Smooth muscle cell (in vitro differentiated cells): ENCODE results near the gene ZFX. TPM values are rescaled to one million over a fixed set of nuclear protein-coding genes. Genes with fewer than 3 reads are reported as not detected.

Experiments used
- DNase-seq: peaks from one replicate; lab custom pipeline; 2025; ENCODE audit not compliant: unreplicated experiment; lab: John Stamatoyannopoulos, UW
- H2AFZ ChIP-seq: fragments of 200-600 bp; sonication (generic); 2 replicates; pipeline ENCODE4 v1.6.0; 2016; ENCODE audit warnings: antibody characterized with exemption, low read depth, mild to moderate bottlenecking
- H3F3A ChIP-seq: fragments of 200-600 bp; sonication (generic); 2 replicates; pipeline ENCODE4 v1.6.0; 2017; ENCODE audit warnings: antibody characterized with exemption, low read depth
- H3K27ac ChIP-seq: fragments of 200-600 bp; sonication (generic); 2 replicates; pipeline ENCODE4 v1.5.1; 2016; ENCODE audit warnings: low read depth, mild to moderate bottlenecking
- H3K27me3 ChIP-seq: fragments of 200-600 bp; sonication (generic); 2 replicates; pipeline ENCODE4 v1.6.1; 2016; ENCODE audit warnings: low read depth, mild to moderate bottlenecking
- H3K36me3 ChIP-seq: fragments of 200-600 bp; sonication (generic); 2 replicates; pipeline ENCODE4 v1.5.1; 2016; ENCODE audit warnings: low read depth
- H3K4me1 ChIP-seq: fragments of 200-600 bp; sonication (generic); 2 replicates; pipeline ENCODE4 v1.5.1; 2016; ENCODE audit warnings: low read depth
- H3K4me2 ChIP-seq: fragments of 200-600 bp; sonication (generic); 2 replicates; pipeline ENCODE4 v1.6.0; 2016; ENCODE audit warnings: mild to moderate bottlenecking
- H3K4me3 ChIP-seq: fragments of 200-600 bp; sonication (generic); 2 replicates; pipeline ENCODE4 v1.5.1; 2016; ENCODE audit warnings: mild to moderate bottlenecking
- H3K79me2 ChIP-seq: fragments of 200-600 bp; sonication (generic); 2 replicates; pipeline ENCODE4 v1.6.0; 2016; ENCODE audit warnings: low read depth, mild to moderate bottlenecking
- H3K9ac ChIP-seq: fragments of 200-600 bp; sonication (generic); 2 replicates; pipeline ENCODE4 v1.6.0; 2016; ENCODE audit warnings: low read depth
- H3K9me3 ChIP-seq: fragments of 200-600 bp; sonication (generic); replicated peaks from 2 replicates; pipeline ENCODE4 v1.5.1; 2016; ENCODE audit warnings: low read depth
- H4K20me1 ChIP-seq: fragments of 200-600 bp; sonication (generic); 2 replicates; pipeline ENCODE4 v1.6.0; 2016; ENCODE audit warnings: low read depth
- CTCF ChIP-seq: fragments of 200-600 bp; sonication (generic); IDR thresholded peaks from 2 replicates; pipeline ENCODE4 v1.5.1; 2017; ENCODE audit warnings: borderline replicate concordance, mild to moderate bottlenecking, antibody characterized with exemption; ENCODE audit not compliant: insufficient read depth, poor library complexity, severe bottlenecking
- WGBS: methylation state at CpG from one replicate; pipeline ENCODE4 v1.1.7; 2016; ENCODE audit warnings: low lambda C conversion rate; 5-methylcytosine and 5-hydroxymethylcytosine counted together
- polyA plus RNA-seq: library from polyadenylated mRNA; unstranded; fragments of >200 nt; fragmentation: Nextera tagmentation; extraction: Ambion mirVana; gene quantifications from 2 replicates; pipeline ENCODE4 v1.2.1, GENCODE V29; 2016
- total RNA-seq: library from RNA; depleted of rRNA; stranded (reverse); fragments of >200 nt; gene quantifications from 2 replicates; pipeline ENCODE4 v1.2.3, GENCODE V29; 2014

The ZFX gene
- total and polyA plus RNA-seq, 2 experiments from 2014 or later, result 17.1 to 52.9 TPM

- Histone ChIP-seq H3K4me3 (no peak overlapping the region), H3K27ac (no peak overlapping the region), H3K4me1 (peaks cover 7% of the 10 kb centered on the region), H3K36me3 (no peaks in the 10 kb centered on the region), H3K79me2 (no peaks in the 10 kb centered on the region), H3F3A (no peaks in the 10 kb centered on the region), H3K4me2 (no peak overlapping the region), H2AFZ (no peak overlapping the region), H4K20me1 (no peaks in the 10 kb centered on the region), H3K9me3 (no peaks in the 10 kb centered on the region), H3K27me3 (no peaks in the 10 kb centered on the region), H3K9ac (no peak overlapping the region)
- DNase-seq, result no peak
- peak; percentile 34 for TF ChIP-seq CTCF
- 64% methylated on average over 13 of the region's 13 CpGs for WGBS
Measured at GRCh38 chrX:24241822-24242648, 92.5 kb downstream of the ZFX start.

GRCh38 chrX:24242649-24243175, 93.2 kb downstream of the ZFX start:
- Histone ChIP-seq H3K36me3 (no peaks in the 10 kb centered on the region), H4K20me1 (no peaks in the 10 kb centered on the region), H3K27ac (no peak overlapping the region), H2AFZ (no peak overlapping the region), H3K4me2 (no peak overlapping the region), H3K4me1 (peaks cover 7% of the 10 kb centered on the region), H3K79me2 (no peaks in the 10 kb centered on the region), H3K4me3 (no peak overlapping the region), H3F3A (no peaks in the 10 kb centered on the region), H3K9me3 (no peaks in the 10 kb centered on the region), H3K27me3 (no peaks in the 10 kb centered on the region), H3K9ac (no peak overlapping the region)
- no peak for TF ChIP-seq CTCF
- 47% methylated on average over 8 of the region's 8 CpGs for WGBS
- no peak for DNase-seq

GRCh38 chrX:24243188-24243587, 93.7 kb downstream of the ZFX start:
- Histone ChIP-seq H3K27me3 (no peaks in the 10 kb centered on the region), H3K4me1 (peaks cover 7% of the 10 kb centered on the region), H3K4me3 (no peak overlapping the region), H3K9me3 (no peaks in the 10 kb centered on the region), H3K9ac (no peak overlapping the region), H2AFZ (no peak overlapping the region), H3K4me2 (no peak overlapping the region), H3F3A (no peaks in the 10 kb centered on the region), H4K20me1 (no peaks in the 10 kb centered on the region), H3K27ac (no peak overlapping the region), H3K79me2 (no peaks in the 10 kb centered on the region), H3K36me3 (no peaks in the 10 kb centered on the region)
- no peak for DNase-seq
- TF ChIP-seq CTCF, result no peak
- WGBS, result 78% methylated on average over 5 of the region's 5 CpGs
